Lung (tissue), 12 donors: ENCODE data around the gene JAK1. TPM values are rescaled to one million over a fixed set of nuclear protein-coding genes. Genes with fewer than 3 reads are reported as not detected.
A peak's percentile ranks its signal among the peaks of the same experiment; 100 is the strongest.

Experiments used
- ATAC-seq: fragments of 200-7000 bp; cut with Tn5 transposase; one replicate; pipeline ENCODE4 v1.9.1; 2020; ENCODE audit warnings: moderate number of reproducible peaks; ENCODE audit not compliant: insufficient read depth, low FRiP score
- DNase-seq, 3 donors: peaks; one replicate each; pipeline ENCODE4 v3.0.0-alpha.2; 2013 to 2017
- H3K27ac ChIP-seq, 2 donors: one replicate each; pipeline ENCODE4 v1.5.1; 2013; ENCODE audit warnings: mild to moderate bottlenecking in 2 of 2, moderate library complexity in 2 of 2, control low read depth in 1 of 2, inconsistent platforms in 1 of 2, low read depth in 1 of 2, low read length in 1 of 2
- H3K27me3 ChIP-seq, 3 donors: one replicate each; pipeline ENCODE4 v1.5.1; 2013; ENCODE audit warnings: low read length in 2 of 3; ENCODE audit not compliant: control insufficient read depth in 3 of 3, insufficient read depth in 3 of 3
- H3K36me3 ChIP-seq, 4 donors: one replicate each; pipeline ENCODE4 v1.5.1; 2013; ENCODE audit warnings: low read length in 4 of 4, mild to moderate bottlenecking in 1 of 4, moderate library complexity in 1 of 4; ENCODE audit not compliant: control insufficient read depth in 4 of 4, insufficient read depth in 4 of 4
- H3K4me1 ChIP-seq, 5 donors: one replicate each; pipeline ENCODE4 v1.5.1; 2013; ENCODE audit warnings: low read length in 5 of 5, mild to moderate bottlenecking in 2 of 5, moderate library complexity in 1 of 5; ENCODE audit not compliant: control insufficient read depth in 5 of 5, insufficient read depth in 5 of 5
- H3K4me3 ChIP-seq: one replicate; pipeline ENCODE4 v1.5.1; 2013; ENCODE audit warnings: mild to moderate bottlenecking, control low read depth, moderate library complexity
- H3K9ac ChIP-seq, 2 donors: one replicate each; pipeline ENCODE4 v1.5.1; 2013; ENCODE audit warnings: low read length in 2 of 2, control low read depth in 1 of 2; ENCODE audit not compliant: insufficient read depth in 1 of 2
- H3K9me3 ChIP-seq, 4 donors: one replicate each; pipeline ENCODE4 v1.5.1; 2013; ENCODE audit warnings: low read length in 3 of 4, mild to moderate bottlenecking in 1 of 4, moderate library complexity in 1 of 4; ENCODE audit not compliant: control insufficient read depth in 4 of 4, insufficient read depth in 3 of 4
- WGBS, 2 donors: extraction: QIAGEN DNeasy Blood & Tissue Kit; methylation state at CpG; one replicate each; pipeline ENCODE4 v1.1.7; 2013; 5-methylcytosine and 5-hydroxymethylcytosine counted together
- polyA plus RNA-seq, 2 donors: library from polyadenylated mRNA; stranded (reverse); fragments of 200-250 nt; gene quantifications; one replicate each; pipeline ENCODE4 v1.2.1, GENCODE V29; 2013
- total RNA-seq, 2 donors: library from RNA; depleted of rRNA in 1 of 2; stranded (reverse); fragments of >200 nt in 1 of 2; gene quantifications; one replicate each; pipeline ENCODE4 v1.2.1, GENCODE V29; 2014 to 2021
- TF ChIP-seq, protein P1 (sequence below): IDR thresholded peaks from 2 replicates; pipeline ENCODE4 v1.5.1; 2012; ENCODE audit warnings: mild to moderate bottlenecking; ENCODE audit errors: control extremely low read depth, extremely low read depth
- donor health status: control.
- donor health status: control.
- donor health status: Bipolar disorder and iron deficiency.
- donor health status: healthy.
- donor health status: DM: yes; HTN: yes; CAD: no.

The JAK1 gene
- total and polyA plus RNA-seq, 4 donors = 26.7 to 162 (median 116) TPM

DNA sequence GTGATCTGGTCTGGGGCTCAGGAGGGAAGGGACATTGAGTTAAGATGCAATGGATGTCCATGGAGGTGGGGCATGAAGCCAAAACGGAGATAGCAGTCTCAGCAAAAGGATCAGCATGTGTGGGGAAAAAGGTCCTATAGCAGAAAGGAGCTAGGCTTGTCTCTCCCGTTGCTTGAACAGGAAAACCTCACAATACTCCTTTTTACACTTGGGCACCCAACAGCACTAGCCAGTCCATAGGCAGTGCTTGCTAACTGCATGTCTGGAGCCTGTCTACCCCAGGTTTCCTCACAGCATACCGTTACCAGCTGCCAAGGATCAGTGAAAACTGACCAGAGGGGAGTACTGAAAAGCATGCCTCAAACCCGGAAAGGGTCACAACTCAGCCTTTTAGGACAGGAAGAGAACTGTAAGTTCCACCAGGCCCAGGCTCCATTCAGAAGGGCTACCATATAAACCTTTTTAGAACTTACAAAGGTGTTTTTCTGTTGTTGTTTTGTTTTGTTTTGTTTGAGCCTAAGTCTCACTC lies 78.6 kb downstream of the JAK1 start:
- ATAC-seq = no peak
- 80 to 83% methylated on average over 4 of the region's 4 CpGs for WGBS, 2 donors
- Histone ChIP-seq H3K4me3 (no peak overlapping the region), H3K4me1 (peaks cover 4 to 27% (median 14%) of the 10 kb centered on the region in 5 donors), H3K27ac (no peak overlapping the region), H3K9ac (no peak overlapping the region), H3K36me3 (peaks cover 2 to 7% (median 5%) of the 10 kb centered on the region in 4 donors), H3K27me3 (no peaks in the 10 kb centered on the region), H3K9me3 (no peaks in the 10 kb centered on the region)
- TF ChIP-seq, protein P1, sequence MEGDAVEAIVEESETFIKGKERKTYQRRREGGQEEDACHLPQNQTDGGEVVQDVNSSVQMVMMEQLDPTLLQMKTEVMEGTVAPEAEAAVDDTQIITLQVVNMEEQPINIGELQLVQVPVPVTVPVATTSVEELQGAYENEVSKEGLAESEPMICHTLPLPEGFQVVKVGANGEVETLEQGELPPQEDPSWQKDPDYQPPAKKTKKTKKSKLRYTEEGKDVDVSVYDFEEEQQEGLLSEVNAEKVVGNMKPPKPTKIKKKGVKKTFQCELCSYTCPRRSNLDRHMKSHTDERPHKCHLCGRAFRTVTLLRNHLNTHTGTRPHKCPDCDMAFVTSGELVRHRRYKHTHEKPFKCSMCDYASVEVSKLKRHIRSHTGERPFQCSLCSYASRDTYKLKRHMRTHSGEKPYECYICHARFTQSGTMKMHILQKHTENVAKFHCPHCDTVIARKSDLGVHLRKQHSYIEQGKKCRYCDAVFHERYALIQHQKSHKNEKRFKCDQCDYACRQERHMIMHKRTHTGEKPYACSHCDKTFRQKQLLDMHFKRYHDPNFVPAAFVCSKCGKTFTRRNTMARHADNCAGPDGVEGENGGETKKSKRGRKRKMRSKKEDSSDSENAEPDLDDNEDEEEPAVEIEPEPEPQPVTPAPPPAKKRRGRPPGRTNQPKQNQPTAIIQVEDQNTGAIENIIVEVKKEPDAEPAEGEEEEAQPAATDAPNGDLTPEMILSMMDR = no peak
- peak in 1 of 3 donors; percentile 30 for DNase-seq

DNA sequence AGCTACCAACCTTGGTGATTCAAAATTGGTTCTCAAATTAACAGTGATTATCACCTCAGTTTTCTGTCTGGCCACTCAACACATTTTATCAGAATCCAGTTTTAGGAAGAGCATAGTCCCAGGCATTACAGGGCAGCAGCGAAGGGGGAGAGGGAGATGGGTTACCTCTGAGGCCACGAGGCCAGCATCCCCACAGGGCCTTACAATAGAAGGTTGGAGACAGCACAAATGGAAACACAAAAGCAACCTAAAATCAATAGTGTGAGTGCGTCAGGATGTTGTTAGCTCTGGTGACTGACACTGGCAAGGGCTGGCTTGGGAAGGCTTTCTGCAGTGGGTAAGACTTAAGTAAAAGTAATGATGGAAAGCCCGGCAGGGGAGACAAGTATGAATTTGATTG lies 79.5 kb downstream of the JAK1 start:
- Histone ChIP-seq H3K4me1 (peaks cover 0 to 26% (median 11%) of the 10 kb centered on the region in 5 donors), H3K27me3 (no peaks in the 10 kb centered on the region), H3K4me3 (no peak overlapping the region), H3K9ac (no peak overlapping the region), H3K9me3 (no peaks in the 10 kb centered on the region), H3K36me3 (peaks cover 6 to 9% (median 9%) of the 10 kb centered on the region in 4 donors), H3K27ac (no peak overlapping the region)
- WGBS, 2 donors = 92 to 94% methylated on average over 4 of the region's 4 CpGs
- ATAC-seq = no peak
- TF ChIP-seq, protein P1 = no peak
- no peak for DNase-seq

DNA sequence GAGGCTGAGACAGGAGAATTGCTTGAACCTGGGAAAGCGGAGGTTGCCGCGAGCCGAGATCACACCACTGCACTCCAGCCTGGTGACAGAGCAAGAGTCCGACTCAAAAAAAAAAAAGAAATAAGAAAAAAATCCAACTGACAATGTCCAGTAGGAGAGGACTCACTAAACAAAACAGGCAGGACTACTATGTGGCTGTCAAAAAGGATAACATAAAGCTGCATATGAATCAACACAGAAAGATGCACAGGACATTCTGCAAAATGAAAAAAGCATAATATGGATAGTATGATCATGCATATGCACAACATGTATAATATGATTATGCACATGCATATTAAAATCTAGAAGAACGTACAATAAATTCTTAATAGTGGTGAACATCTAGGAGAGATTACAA lies 80.7 kb downstream of the JAK1 start:
- H3K27me3 ChIP-seq = no peaks in the 10 kb centered on the region
- no peak overlapping the region for H3K9ac ChIP-seq
- WGBS, 2 donors = 94 to 96% methylated on average over 6 of the region's 6 CpGs
- H3K4me3 ChIP-seq = no peak overlapping the region
- DNase-seq (no peak), ATAC-seq (no peak)
- peaks cover 0 to 2% (median 0%) of the 10 kb centered on the region in 4 donors for H3K9me3 ChIP-seq
- TF ChIP-seq, protein P1 = no peak
- H3K4me1 ChIP-seq = peaks cover 0 to 14% (median 7%) of the 10 kb centered on the region in 5 donors
- no peak overlapping the region for H3K27ac ChIP-seq
- H3K36me3 ChIP-seq = peaks cover 6 to 14% (median 10%) of the 10 kb centered on the region in 4 donors
